Heart left ventricle (tissue), 16 donors: ENCODE results near the gene MTPN. TPM values are rescaled to one million over a fixed set of nuclear protein-coding genes. Genes with fewer than 3 reads are reported as not detected.

Experiments
- ATAC-seq, 4 donors: fragments of 200-7000 bp; cut with Tn5 transposase; one replicate each; pipeline ENCODE4 v1.9.1; 2020 to 2022; ENCODE audit warnings: moderate library complexity in 4 of 4, mild to moderate bottlenecking in 3 of 4, moderate number of reproducible peaks in 1 of 4
- DNase-seq, 5 donors: peaks; one replicate each; pipeline ENCODE4 v3.0.0-alpha.2; 2020
- H3K27ac ChIP-seq, 12 donors: fragments of 200-600 bp; sonication (generic) in 4 of 12; one replicate each; pipeline versions ENCODE4 v1.5.0 to v1.8.0; 2016 to 2022; ENCODE audit warnings: mild to moderate bottlenecking in 2 of 12
- H3K27me3 ChIP-seq, 9 donors: fragments of 200-600 bp; sonication (generic) in 2 of 9; one replicate each; pipeline versions ENCODE4 v1.5.1 to v1.8.0; 2016 to 2022; ENCODE audit warnings: mild to moderate bottlenecking in 3 of 9
- H3K36me3 ChIP-seq, 9 donors: fragments of 200-600 bp; sonication (generic) in 2 of 9; one replicate each; pipeline versions ENCODE4 v1.5.0 to v1.8.0; 2018 to 2022; ENCODE audit warnings: mild to moderate bottlenecking in 2 of 9
- H3K4me1 ChIP-seq, 12 donors: fragments of 200-600 bp; sonication (generic) in 4 of 12; one replicate each; pipeline versions ENCODE4 v1.5.0 to v1.8.0; 2016 to 2022; ENCODE audit warnings: mild to moderate bottlenecking in 3 of 12
- H3K4me3 ChIP-seq, 12 donors: fragments of 200-600 bp; sonication (generic) in 4 of 12; one replicate each; pipeline versions ENCODE4 v1.5.0 to v1.8.0; 2017 to 2022; ENCODE audit warnings: mild to moderate bottlenecking in 9 of 12, moderate library complexity in 4 of 12
- H3K9me3 ChIP-seq, 12 donors: fragments of 200-600 bp; sonication (generic) in 4 of 12; one replicate each; pipeline versions ENCODE4 v1.5.0 to v1.8.0; 2016 to 2022; ENCODE audit warnings: mild to moderate bottlenecking in 1 of 12
- POLR2A ChIP-seq, 2 donors: fragments of 450-650 bp; IDR thresholded peaks; one replicate each; pipeline ENCODE4 v1.6.1; 2017; ENCODE audit warnings: antibody characterized with exemption in 2 of 2, mild to moderate bottlenecking in 2 of 2, moderate library complexity in 2 of 2
- WGBS, 4 donors: extraction: QIAGEN DNeasy Blood & Tissue Kit in 2 of 4; methylation state at CpG; one replicate each; pipeline versions ENCODE4 v1.1.5 to v1.1.7; 2013 to 2018; 5-methylcytosine and 5-hydroxymethylcytosine counted together
- intact Hi-C, 10 donors: fragments of 100-400 bp; cut with DNase I; formaldehyde crosslinking; loops; one replicate each; pipeline versions ENCODE4 v1.11.1 to v1.14.2; 2022
- long read RNA-seq, 3 donors: library from polyadenylated mRNA; unstranded; transcript quantifications; one replicate each; pipeline ENCODE4 v2.0.0, GENCODE V29; 2020 to 2021
- polyA plus RNA-seq, 2 donors: library from polyadenylated mRNA; stranded (reverse); fragments of 200-250 nt; gene quantifications; one replicate each; pipeline ENCODE4 v1.2.3, GENCODE V29; 2013
- total RNA-seq, 9 donors: library from RNA; depleted of rRNA in 2 of 9; stranded (reverse); fragments of >200 nt in 2 of 9; fragmentation: NEBNext Ultra II Directional in 3 of 9; extraction: Animal tissue kit (Norgen Biotek cat#: 25700) in 3 of 9; gene quantifications; one replicate each; pipeline versions ENCODE4 v1.1.0 to v1.2.4, GENCODE V29; 2016 to 2023
- TF ChIP-seq, protein P1 (sequence below), 12 donors: fragments of 200-600 bp; sonication (generic) in 4 of 12; IDR thresholded peaks; one replicate each; pipeline versions ENCODE4 v1.5.0 to v1.8.0; 2018 to 2022; ENCODE audit warnings: antibody characterized with exemption in 12 of 12, mild to moderate bottlenecking in 5 of 12
- donor health status: ischemic (EF 13 %, LVEDD 7.1; RV severe dilation, severe dysfunction).
- donor health status: healthy with polysubstance abuse.
- donor health status: DM: no; HTN: yes; CAD: no.
- donor health status: DM: no; HTN: no; CAD: no.
- donor health status: ischemic (EF 25% LVEDD 6.9; RV normal size, moderate dysfunction).
- donor health status: ischemic (EF 25% LVEDD 5.7; RV mildly dilated, moderate dysfunction).
- donor health status: healthy.
- donor health status: DM: yes; HTN: yes; CAD: no.
- donor health status: ischemic (EF 35%, LVEDD 5.7; RV mildly dilated, moderate dysfunction).
- donor health status: nonischemic (EF 11% LVEDD 7.7; RV severe dilation, severe dysfunction).
- donor health status: DM: yes; HTN: yes; CAD: no.
- donor health status: PGD.
- donor health status: ischemic (EF 29% LVEDD 5.4; RV normal size, mild dysfunction).
- donor health status: nonischemic (EF 23%, LVEDD 6.1; RV moderate dilation, normal function).

MTPN gene, protein sequence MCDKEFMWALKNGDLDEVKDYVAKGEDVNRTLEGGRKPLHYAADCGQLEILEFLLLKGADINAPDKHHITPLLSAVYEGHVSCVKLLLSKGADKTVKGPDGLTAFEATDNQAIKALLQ
- total RNA-seq = 100 to 1,000 TPM in 2 of 9 donors, 10 to 100 TPM in 7; 58.7 to 130 (median 90.4) TPM
- 100 to 1,000 TPM in 1 of 2 donors, 10 to 100 TPM in 1; 22.1 to 115 TPM for polyA plus RNA-seq
- long read RNA-seq, donor 1, transcript MTPN-201 (4 exons, 3,738 nt) = major isoform, 22 of 22 reads
- long read RNA-seq, donor 1, partial matches to known transcripts = 0 of 22 reads
- long read RNA-seq, donor 1, other reads (novel, unspliced or antisense) = 0 of 22 reads
- long read RNA-seq, donor 2, transcript MTPN-201 (4 exons, 3,738 nt) = major isoform, 16 of 18 reads
- long read RNA-seq, donor 2, partial matches to known transcripts = 1 of 18 reads
- long read RNA-seq, donor 2, other reads (novel, unspliced or antisense) = 1 of 18 reads
- long read RNA-seq, donor 3, transcript MTPN-201 (4 exons, 3,738 nt) = major isoform, 24 of 25 reads
- long read RNA-seq, donor 3, partial matches to known transcripts = 1 of 25 reads
- long read RNA-seq, donor 3, other reads (novel, unspliced or antisense) = 0 of 25 reads

DNA sequence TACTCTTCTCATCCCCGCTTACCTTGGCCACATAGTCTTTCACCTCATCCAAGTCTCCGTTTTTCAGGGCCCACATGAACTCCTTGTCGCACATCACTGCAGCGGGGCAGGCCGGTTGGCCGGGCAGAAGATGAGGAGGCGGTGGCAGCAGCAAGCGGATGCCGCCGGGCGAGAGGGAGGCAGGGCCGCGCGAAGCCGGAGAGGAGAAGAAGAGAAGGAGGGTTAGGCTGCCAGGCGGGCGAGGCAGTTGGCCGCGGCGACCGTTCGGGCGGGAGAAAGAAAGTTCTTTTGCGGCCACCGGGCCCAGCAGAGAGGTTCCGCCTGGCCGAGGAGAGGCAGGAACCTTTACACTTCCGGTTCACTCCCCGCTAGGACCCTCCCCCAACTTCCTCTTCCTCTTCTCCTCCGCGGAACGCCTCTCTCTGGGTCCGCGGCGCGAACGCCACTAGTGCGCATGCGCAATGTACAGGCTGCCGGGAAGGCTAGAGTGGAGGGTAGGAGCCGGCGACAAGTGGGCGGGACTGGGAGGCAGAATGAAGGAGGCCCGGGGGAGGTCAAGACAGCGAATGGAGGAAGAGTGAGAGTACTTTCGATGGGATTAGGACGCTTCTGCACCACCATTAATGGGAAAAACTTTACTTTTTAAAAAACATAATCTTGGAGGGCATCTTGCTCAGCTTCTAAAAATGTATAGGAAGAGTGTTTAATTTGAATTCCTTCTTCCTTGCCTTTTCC lies at the start of gene MTPN:
MTPN (minus strand) TSS at position 353 of the 735 bp plus-strand sequence; CDS start at position 94, 259 bp downstream.
- peaks cover 0 to 15% (median 3%) of the 10 kb centered on the region in 9 donors for H3K36me3 ChIP-seq
- H3K4me1 ChIP-seq = peaks cover 6 to 79% (median 49%) of the 10 kb centered on the region in 12 donors
- DNase-seq (peak; percentile 98 to 100 (median 99)), ATAC-seq (peak; percentile 99)
- no peaks in the 10 kb centered on the region for H3K27me3 ChIP-seq
- peak in 1 of 2 donors; percentile 70 for TF ChIP-seq POLR2A (IDR thresholded peaks at IDR 0.05)
- TF ChIP-seq, protein P1, sequence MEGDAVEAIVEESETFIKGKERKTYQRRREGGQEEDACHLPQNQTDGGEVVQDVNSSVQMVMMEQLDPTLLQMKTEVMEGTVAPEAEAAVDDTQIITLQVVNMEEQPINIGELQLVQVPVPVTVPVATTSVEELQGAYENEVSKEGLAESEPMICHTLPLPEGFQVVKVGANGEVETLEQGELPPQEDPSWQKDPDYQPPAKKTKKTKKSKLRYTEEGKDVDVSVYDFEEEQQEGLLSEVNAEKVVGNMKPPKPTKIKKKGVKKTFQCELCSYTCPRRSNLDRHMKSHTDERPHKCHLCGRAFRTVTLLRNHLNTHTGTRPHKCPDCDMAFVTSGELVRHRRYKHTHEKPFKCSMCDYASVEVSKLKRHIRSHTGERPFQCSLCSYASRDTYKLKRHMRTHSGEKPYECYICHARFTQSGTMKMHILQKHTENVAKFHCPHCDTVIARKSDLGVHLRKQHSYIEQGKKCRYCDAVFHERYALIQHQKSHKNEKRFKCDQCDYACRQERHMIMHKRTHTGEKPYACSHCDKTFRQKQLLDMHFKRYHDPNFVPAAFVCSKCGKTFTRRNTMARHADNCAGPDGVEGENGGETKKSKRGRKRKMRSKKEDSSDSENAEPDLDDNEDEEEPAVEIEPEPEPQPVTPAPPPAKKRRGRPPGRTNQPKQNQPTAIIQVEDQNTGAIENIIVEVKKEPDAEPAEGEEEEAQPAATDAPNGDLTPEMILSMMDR (IDR thresholded peaks at IDR 0.05) = no peak
- WGBS, 4 donors = 1 to 4% (median 1%) methylated on average over 41 to 47 of the region's 47 CpGs
- intact Hi-C loops = loop anchor here in 4 of 10 donors (1.0 to 10.0 kb wide), 3 partner anchors 312 to 315 kb away; partner anchors contain the start of gene STMP1 (in 4 of the 4)
- H3K4me3 ChIP-seq = peak within 1 kb of the TSS; percentile 70 to 98 (median 92)
- no peaks in the 10 kb centered on the region for H3K9me3 ChIP-seq
- peak within 1 kb of the TSS; percentile 56 to 94 (median 87) for H3K27ac ChIP-seq

- H3K4me3 ChIP-seq = no peak overlapping the region
- TF ChIP-seq, protein P1 (IDR thresholded peaks at IDR 0.05) = no peak
- DNase-seq (no peak), ATAC-seq (no peak)
- intact Hi-C loops = no loop called here
- no peaks in the 10 kb centered on the region for H3K36me3 ChIP-seq
- no peaks in the 10 kb centered on the region for H3K9me3 ChIP-seq
- no peaks in the 10 kb centered on the region for H3K4me1 ChIP-seq
- 75 to 91% (median 85%) methylated on average over 2 of the region's 2 CpGs for WGBS, 4 donors
- no peak overlapping the region for H3K27ac ChIP-seq
- no peaks in the 10 kb centered on the region for H3K27me3 ChIP-seq
These were observed 49.0 kb upstream of the MTPN start for GRCh38 chr7:136026209-136026608.

GRCh38 chr7:136023134-136023869 lies 46.1 kb upstream of the MTPN start:
- H3K27ac ChIP-seq = no peak overlapping the region
- H3K27me3 ChIP-seq = no peaks in the 10 kb centered on the region
- DNase-seq = no peak
- H3K4me3 ChIP-seq = no peak overlapping the region
- intact Hi-C loops = no loop called here
- H3K4me1 ChIP-seq = no peaks in the 10 kb centered on the region
- H3K9me3 ChIP-seq = no peaks in the 10 kb centered on the region
- H3K36me3 ChIP-seq = no peaks in the 10 kb centered on the region
- TF ChIP-seq, protein P1 (IDR thresholded peaks at IDR 0.05) = no peak
- no peak for TF ChIP-seq POLR2A (IDR thresholded peaks at IDR 0.05)
- ATAC-seq = no peak
- 88 to 95% (median 91%) methylated on average over 2 of the region's 2 CpGs for WGBS, 4 donors
